Ovary (tissue), 3 donors: Measurements from ENCODE around the gene GYS1.

Source experiments
- POLR2A ChIP-seq: fragments of 450-650 bp; IDR thresholded peaks from one replicate; pipeline ENCODE4 v1.6.1; 2017; ENCODE audit warnings: antibody characterized with exemption, mild to moderate bottlenecking, moderate library complexity
- TF ChIP-seq, protein P1 (sequence below), 3 donors: fragments of 450-650 bp in 2 of 3; fragments of 200-600 bp in 1 of 3; IDR thresholded peaks; one replicate each; pipeline versions ENCODE4 v1.5.1 to v1.8.0; 2016 to 2022; ENCODE audit warnings: antibody characterized with exemption in 3 of 3, mild to moderate bottlenecking in 1 of 3
- donor health status: DM: no; HTN: no; CAD: no.

DNA sequence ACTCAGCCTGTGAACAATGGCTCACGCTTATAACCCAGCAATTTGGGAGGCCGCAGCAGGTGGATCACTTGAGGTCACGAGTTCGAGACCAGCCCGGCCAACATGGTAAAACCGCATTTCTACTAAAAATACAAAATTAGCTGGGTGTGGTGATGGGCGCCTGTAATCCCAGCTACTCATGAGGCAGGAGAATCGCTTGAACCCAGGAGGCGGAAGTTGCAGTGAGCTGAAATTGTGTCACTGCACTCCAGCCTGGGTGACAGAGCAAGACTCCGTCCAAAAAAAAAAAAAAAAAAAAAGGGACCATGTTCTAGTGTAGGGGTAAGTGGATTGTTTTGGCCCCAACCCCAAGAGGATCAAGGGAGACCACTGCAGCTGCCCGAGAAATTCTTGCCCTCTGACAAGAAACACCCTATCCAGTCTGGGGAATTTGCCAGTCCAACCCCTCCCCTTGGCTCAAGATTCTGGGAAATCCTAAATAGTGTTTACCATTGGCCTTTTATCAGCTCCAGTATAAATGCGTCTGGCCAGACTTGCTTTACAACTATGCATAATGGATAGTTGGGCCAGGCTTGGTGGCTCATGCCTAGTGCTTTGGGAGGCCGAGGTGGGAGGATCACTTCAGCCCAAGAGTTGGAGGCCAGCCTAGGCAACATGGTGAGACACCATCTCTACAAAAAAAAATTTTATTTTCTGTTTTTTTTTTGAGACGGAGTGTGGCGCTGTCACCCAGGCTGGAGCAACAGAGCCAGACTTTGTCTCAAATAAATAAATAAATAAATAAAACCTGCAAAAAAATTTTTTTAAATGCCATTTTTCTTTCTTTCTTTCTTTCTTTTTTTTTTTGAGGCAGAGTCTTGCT lies 64.7 kb downstream of the GYS1 start:
- TF ChIP-seq, protein P1, sequence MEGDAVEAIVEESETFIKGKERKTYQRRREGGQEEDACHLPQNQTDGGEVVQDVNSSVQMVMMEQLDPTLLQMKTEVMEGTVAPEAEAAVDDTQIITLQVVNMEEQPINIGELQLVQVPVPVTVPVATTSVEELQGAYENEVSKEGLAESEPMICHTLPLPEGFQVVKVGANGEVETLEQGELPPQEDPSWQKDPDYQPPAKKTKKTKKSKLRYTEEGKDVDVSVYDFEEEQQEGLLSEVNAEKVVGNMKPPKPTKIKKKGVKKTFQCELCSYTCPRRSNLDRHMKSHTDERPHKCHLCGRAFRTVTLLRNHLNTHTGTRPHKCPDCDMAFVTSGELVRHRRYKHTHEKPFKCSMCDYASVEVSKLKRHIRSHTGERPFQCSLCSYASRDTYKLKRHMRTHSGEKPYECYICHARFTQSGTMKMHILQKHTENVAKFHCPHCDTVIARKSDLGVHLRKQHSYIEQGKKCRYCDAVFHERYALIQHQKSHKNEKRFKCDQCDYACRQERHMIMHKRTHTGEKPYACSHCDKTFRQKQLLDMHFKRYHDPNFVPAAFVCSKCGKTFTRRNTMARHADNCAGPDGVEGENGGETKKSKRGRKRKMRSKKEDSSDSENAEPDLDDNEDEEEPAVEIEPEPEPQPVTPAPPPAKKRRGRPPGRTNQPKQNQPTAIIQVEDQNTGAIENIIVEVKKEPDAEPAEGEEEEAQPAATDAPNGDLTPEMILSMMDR (IDR thresholded peaks at IDR 0.05): no peak
- no peak for TF ChIP-seq POLR2A
